NK-92 (cell line): Measurements from ENCODE around the gene TMEM82.

Experiments
- DNase-seq: peaks from one replicate; lab custom pipeline; 2025; ENCODE audit not compliant: unreplicated experiment; lab: John Stamatoyannopoulos, UW

The TMEM82 gene

GRCh38 chr1:15734901-15735300 is 7.4 kb upstream of the TMEM82 start:
- no peak for DNase-seq

DNA sequence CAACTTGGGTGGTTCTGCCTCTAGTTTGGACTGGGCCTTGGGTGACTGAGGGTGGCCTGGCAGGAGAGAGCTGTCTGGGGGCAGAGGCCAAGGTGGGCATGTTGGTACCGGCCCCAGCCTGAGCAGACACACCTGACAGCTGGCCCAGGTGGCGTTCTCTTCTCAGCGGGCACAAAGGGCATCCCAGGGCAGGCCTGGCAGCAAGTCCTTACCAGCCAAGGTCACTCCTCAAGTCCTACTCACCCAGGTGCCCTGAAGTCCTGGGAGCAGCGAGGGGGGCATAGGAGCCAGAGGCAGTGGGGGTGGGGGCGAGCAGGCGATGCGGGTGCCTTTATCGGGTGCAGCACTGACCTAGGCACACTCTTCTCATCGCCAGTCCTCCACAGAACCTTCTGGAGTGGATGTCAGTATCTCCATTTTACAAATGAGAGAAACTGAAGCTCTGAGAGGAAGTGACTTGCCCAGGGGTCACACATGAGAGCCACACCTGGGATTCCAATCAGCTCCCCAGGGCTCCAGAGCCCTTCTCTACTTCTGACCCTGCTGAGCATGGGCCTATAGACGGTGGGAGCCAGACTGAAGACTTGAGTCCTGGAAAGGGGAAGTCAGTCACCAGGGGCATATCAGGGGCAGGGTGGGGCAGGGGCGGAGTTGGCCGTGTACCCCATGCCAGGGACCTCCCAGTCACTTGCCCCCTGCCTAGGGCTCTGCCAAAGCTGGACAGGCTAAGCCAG is 6.8 kb upstream of the TMEM82 start:
- no peak for DNase-seq

DNA sequence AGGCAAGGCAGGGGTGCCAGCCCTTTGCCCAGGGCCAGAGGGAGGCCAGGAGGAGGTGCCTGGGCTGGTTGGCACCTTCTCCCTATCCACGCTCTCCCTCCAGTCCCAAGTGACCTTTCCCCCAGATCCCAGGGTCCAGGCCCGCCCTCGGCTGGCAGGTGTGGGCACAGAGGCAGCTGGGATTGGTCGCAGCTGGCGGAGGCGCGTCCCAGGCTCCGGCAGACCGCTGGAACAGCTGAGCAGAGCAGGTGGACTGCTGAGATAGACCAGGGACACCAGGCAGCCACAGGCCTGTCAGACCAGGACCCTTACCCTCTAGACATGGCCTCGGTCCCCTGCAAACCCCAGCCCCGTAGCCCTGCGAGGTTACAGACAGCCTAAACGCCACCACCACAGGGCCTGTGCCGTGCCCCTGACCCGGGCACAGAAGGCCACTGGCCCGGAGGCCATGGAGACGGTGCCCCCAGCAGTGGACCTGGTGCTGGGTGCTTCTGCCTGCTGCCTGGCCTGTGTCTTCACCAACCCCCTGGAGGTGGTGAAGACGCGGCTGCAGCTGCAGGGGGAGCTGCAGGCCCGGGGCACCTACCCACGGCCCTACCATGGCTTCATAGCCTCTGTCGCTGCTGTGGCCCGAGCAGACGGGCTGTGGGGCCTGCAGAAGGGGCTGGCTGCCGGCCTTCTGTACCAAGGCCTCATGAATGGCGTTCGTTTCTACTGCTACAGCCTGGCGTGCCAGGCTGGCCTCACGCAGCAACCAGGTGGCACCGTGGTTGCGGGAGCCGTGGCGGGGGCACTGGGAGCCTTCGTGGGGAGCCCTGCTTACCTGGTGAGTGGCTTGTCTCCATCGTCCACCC is 6.0 kb upstream of the TMEM82 start, which contains the start of gene SLC25A34:
TSS of gene SLC25A34 (plus strand) at position 221 of the 854 bp plus-strand sequence. CDS start at position 449, 228 bp downstream.
- no peak for DNase-seq

DNA sequence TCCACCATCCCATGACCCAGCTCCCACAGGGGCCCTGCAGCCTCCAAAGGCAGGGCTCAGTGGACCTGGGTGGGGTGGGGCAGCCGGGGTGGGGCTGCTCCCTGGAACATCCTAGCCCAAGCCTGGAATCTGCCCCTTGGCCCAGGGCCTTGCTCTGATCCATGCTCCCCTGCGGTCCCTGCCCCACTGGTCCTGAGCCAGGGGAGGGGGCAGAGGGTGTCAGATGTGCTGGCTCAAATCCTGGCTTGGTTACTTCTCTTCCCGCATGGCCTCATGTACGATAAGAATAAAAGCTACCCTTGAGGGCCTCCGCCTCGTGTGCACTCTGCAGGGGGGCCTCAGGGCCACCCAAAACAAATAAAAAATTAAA is 5.4 kb upstream of the TMEM82 start:
- no peak for DNase-seq

GRCh38 chr1:15737324-15738319 is 4.7 kb upstream of the TMEM82 start:
- DNase-seq: no peak

DNA sequence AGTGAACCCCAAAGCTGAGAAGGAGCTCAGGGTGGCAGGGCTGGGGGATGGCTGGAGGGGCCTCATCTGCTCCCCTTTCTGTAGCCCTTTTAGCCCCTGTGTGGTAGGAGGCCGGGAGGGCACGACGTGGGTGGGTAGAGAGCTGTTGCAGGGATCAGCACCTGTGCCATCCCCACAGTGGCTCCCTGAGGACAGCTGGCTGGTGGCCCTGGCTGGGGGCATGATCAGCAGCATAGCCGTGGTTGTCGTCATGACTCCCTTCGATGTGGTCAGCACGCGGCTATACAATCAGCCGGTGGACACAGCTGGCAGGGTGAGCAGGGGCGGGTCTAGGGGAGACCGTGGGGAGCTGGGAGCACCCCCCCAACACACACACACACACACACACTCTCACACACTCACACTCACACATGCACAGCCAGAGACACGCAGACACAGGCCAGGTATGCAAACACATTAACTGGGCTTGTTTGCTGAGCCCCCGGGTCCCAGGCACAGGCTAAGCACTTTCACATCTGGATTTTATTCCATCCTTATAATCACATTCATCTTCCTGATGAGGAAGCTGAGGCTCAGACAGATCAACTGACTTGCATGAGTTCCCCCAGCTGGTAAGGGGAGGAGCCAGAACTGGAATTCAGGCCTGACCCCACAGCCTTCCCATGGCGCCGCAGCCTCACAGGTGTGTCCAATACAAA is 3.7 kb upstream of the TMEM82 start:
- DNase-seq: no peak

DNA sequence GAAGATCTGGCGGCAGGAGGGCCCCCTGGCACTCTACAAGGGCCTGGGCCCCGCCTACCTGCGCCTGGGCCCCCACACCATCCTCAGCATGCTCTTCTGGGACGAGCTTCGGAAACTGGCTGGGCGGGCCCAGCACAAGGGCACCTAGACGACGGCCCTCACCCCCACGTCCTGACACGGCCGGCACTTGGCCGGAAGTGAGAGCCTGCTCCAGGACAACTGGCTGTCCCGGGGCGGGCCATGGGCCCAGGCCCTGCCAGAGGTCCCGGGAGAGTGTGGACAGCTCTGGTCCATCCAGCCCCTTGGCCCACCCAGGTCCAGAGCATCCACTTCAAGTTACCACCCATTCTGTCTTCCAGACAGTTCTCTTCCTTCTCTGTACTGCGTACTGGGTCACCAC is 3.0 kb upstream of the TMEM82 start:
- no peak for DNase-seq

DNA sequence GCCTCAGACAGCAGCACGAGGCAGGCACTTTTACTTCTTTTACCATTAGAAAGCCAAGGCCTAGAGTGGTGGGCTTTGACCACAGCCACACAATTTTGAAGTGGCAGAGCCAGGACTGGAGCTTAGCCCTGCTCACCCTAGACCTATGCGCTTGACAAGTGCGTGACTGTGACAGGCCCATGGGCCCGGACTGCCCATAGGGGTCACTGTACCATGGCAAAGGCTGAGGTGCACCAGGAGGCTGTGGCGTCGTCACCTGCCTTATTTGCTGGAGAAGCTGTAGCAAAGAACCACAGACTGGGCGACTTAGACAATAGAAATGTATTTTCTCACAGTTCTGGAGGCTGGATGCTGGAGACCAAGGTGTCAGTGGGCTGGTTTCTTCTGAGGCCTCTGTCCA is 2.6 kb upstream of the TMEM82 start:
- no peak for DNase-seq

- DNase-seq: no peak
These were observed 1.1 kb upstream of the TMEM82 start for GRCh38 chr1:15740924-15741850.

DNA sequence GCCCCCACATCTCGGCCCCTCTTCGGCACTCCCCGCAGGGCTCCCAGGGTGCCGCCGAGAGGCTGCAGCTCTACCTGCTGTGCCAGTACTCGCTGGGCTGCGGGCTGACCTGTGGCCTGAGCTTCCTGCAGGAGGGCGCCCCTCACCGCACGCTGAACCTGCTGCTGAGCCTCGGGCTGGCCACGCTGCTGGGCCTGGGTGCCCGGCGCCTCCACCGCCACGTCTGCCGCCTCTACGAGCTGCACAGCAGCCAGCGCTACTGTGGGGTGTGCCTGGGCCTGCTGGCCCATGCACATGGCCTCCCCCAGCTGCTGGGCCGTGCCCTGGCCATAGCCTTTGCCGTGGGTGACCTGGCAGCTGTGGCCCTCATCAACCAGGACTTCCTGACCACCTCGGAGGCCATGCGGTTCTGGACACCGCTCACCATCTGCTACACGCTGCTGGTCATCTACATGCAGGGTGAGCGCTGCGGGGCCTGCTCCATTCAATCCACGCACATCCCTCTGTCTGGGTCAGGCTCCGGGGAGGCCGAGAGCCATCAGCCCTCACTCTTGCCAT is 1.9 kb downstream of the TMEM82 start:
- DNase-seq: no peak

- no peak for DNase-seq
These were observed 5.1 kb downstream of the TMEM82 start for GRCh38 chr1:15747378-15747777.

GRCh38 chr1:15748264-15748663 is 6.0 kb downstream of the TMEM82 start:
- DNase-seq: no peak

DNA sequence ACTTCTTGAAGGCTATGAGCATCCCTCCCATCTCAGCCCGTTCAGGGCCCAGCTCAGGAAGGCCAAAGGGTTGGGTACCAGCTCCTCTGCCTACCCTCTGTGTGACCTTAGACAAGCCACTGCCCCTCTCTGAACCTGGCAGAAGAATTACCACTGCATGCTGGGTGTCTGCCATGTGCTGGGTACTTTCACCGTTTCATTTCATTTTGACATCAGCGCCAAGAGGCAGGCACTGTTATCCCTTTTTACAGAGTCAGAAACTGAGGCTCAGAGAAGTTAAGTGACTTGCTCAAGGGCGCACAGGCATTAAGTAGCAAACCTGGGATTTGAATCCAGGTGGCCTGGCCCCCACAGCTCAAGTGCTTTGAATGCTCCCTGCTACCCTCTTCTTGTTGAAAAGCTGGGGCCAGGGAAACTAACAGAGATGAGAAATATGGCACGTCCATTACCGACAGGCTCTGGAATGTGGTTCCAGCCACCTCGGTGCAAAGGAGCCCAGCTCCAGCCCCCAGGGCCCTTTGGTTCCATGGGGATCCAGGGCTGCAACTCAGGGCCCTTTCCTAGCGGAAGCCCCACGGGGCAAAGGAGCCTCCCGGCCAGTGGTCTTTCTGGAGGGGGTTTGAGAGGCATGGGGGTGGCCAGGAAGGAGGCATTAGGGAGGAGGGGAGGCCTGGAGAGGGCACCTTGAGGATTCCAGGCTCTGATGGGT is 6.5 kb downstream of the TMEM82 start:
- DNase-seq: no peak

DNA sequence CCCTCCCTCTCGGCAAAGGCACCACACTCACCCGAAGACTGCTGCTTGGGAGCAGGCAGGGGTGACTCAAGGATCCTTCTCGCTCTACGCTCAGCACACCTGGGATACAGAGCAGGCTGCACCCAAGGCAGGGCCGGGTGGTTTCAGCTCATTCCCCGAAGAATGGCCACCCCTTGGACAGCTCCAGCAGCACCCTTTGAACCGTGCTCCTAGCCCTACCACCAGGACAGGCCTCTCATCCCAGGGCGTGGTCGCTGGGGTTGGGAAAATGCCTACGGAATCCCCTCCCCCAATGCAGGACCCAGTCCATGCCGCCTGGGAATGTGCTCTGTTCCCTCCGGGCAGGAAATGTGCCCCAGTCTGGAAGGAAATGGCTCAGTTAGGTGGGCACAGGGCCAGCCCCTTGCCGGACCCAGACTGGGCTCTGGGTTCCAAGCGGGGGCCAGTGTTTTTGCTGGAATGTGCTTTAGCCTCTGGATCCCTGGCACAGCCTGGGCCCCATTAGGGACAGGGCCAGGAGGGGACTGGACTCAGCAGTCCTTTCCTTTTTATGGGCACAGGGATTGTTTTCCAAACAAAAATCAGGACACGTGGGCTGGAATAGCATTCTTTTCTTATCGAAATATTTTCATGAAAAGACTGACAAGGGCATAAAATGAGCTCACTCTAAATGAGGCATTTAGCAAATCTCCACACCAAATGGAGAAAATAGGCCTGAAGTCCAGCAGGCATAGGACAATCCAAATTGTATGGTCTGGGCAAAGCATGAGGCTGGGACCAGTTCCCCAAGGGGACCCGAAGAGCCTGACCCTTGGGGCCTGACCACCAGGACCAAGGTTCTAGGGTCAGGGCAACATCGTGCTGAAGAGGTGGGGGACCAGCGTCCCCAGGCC is 7.3 kb downstream of the TMEM82 start:
- no peak for DNase-seq

DNA sequence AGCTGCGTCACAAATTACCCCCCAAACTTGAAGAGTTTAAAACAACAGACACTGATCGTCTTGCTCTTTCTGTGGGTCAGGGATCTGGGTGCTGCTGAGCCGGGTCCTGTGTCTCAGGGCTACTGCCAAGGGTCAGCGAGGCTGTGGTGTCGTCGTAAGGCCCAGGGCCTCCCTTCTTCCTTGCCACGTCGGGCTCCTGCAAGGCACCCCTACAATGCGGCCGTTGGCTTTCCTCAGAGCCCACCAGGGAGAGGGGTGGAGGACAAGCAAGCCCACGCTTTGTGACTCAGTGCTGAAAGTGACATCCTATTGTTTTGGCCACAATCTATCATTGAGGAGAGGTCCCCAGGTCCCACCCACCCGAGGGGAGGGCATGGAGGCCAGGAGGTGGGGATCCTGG is 8.6 kb downstream of the TMEM82 start:
- DNase-seq: no peak

GRCh38 chr1:15751717-15752116 is 9.4 kb downstream of the TMEM82 start:
- no peak for DNase-seq

DNA sequence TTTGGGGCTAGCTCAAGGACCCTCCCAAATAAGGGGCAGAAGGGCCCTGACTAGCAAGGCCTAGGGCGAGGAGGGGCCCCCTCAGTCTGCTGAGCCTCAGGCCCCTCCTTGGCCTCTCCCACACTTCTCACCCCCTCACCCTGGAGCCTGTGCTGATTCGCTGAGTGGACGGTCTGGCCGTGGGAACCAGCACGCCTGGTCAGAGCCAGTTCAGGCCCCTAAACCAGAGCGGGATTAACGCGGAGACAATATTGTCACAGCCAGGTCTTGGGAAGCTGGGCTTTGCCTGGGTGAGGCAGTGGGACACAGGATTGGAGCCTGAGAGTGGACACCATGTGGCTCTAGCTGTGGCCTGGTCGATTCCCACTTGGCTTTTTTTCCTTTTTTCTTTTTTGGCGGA is 11.5 kb downstream of the TMEM82 start:
- no peak for DNase-seq
